K562 (cell line): ENCODE results near the gene KPNA4. TPM values are rescaled to one million over a fixed set of nuclear protein-coding genes. Genes with fewer than 3 reads are reported as not detected.

Experiments
- ATAC-seq: fragments of 200-7000 bp; cut with Tn5 transposase; 3 replicates; pipeline ENCODE4 v1.9.1; 2020; ENCODE audit warnings: moderate library complexity
- BruUV-seq: library from RNA; stranded (reverse); fragments of 400-500 nt; replicated peaks from 2 replicates; lab custom pipeline; 2021; lab: Mats Ljungman, UMichigan
- CTCF ChIA-PET: fragments of 300-600 bp; formaldehyde crosslinking; extraction: SDS; loops from one replicate; lab custom pipeline; 2021; ENCODE audit warnings: low intra/inter-chr PET ratio; lab: Yijun Ruan, JAX
- POLR2A ChIA-PET: fragments of 300-600, 350-650 bp; sonication (Branson Sonifier 250); formaldehyde crosslinking; extraction: SDS; loops from one replicate; lab custom pipeline; 2021; ENCODE audit warnings: antibody characterized with exemption, inconsistent platforms; lab: Yijun Ruan, JAX
- DNase-seq, 4 experiments: peaks; one replicate each; pipeline versions ENCODE4 v3.0.0 to v3.0.0-alpha.2; 2011 to 2018; ENCODE audit warnings: low spot score in 3 of 4, mixed read lengths in 3 of 4; ENCODE audit errors: extremely low read depth in 1 of 4
- FAIRE-seq: peaks from 2 replicates; lab custom pipeline; 2011; peaks lifted over from hg19 to GRCh38; lab: Jason Lieb, UNC
- H2AFZ ChIP-seq: 2 replicates; pipeline ENCODE4 v1.6.0; 2011; ENCODE audit warnings: low read depth, low read length, control low read depth, inconsistent platforms
- H3K27ac ChIP-seq: fragments of 200-600 bp; 3 replicates; pipeline ENCODE4 v1.8.0; 2011; ENCODE audit warnings: low read depth, mild to moderate bottlenecking, control low read depth, inconsistent platforms, low read length, moderate library complexity, mixed read lengths; ENCODE audit errors: extremely low read depth
- H3K27me3 ChIP-seq, 2 experiments: fragments of 300-600 bp in 1 of 2; 2 replicates in 1 of 2; 3 replicates in 1 of 2; pipeline versions ENCODE4 v1.6.0 to v1.8.0; 2011; ENCODE audit warnings: inconsistent platforms in 2 of 2, low read length in 2 of 2, mild to moderate bottlenecking in 1 of 2, mixed read lengths in 1 of 2, moderate library complexity in 1 of 2; ENCODE audit not compliant: control insufficient read depth in 2 of 2, insufficient read depth in 2 of 2
- H3K36me3 ChIP-seq: fragments of 300-600 bp; 3 replicates; pipeline ENCODE4 v1.8.0; 2011; ENCODE audit warnings: mild to moderate bottlenecking, low read length, inconsistent platforms; ENCODE audit not compliant: control insufficient read depth, insufficient read depth
- H3K4me1 ChIP-seq, 2 experiments: fragments of 200-600 bp in 1 of 2; replicated peaks in 1 of 2; 2 replicates in 1 of 2; 3 replicates in 1 of 2; pipeline versions ENCODE4 v1.5.1 to v1.8.0; 2011; ENCODE audit warnings: inconsistent platforms in 2 of 2, low read length in 2 of 2, mild to moderate bottlenecking in 1 of 2, mixed read lengths in 1 of 2, moderate library complexity in 1 of 2; ENCODE audit not compliant: control insufficient read depth in 2 of 2, insufficient read depth in 2 of 2
- H3K4me2 ChIP-seq: 2 replicates; pipeline ENCODE4 v1.6.1; 2011; ENCODE audit warnings: low read length, control low read depth, inconsistent platforms, mixed read lengths; ENCODE audit not compliant: insufficient read depth
- H3K4me3 ChIP-seq: fragments of 200-600 bp; sonication (generic), shearing (Covaris generic); 2 replicates; pipeline ENCODE4 v1.5.1; 2016; ENCODE audit warnings: control low read depth, inconsistent platforms
- H3K79me2 ChIP-seq: fragments of 200-600 bp; 3 replicates; pipeline ENCODE4 v1.8.0; 2011; ENCODE audit warnings: low read length, inconsistent platforms; ENCODE audit not compliant: control insufficient read depth, insufficient read depth
- H3K9ac ChIP-seq, 2 experiments: 2 replicates each; pipeline versions ENCODE4 v1.6.0 to v1.6.1; 2011; ENCODE audit warnings: low read depth in 2 of 2, low read length in 2 of 2, control low read depth in 1 of 2, inconsistent platforms in 1 of 2, mild to moderate bottlenecking in 1 of 2, mixed read lengths in 1 of 2; ENCODE audit not compliant: insufficient read depth in 1 of 2
- H3K9me1 ChIP-seq: one replicate; pipeline ENCODE4 v1.6.0; 2011; ENCODE audit warnings: inconsistent platforms, mild to moderate bottlenecking, low read length, moderate library complexity; ENCODE audit not compliant: control insufficient read depth, insufficient read depth
- H3K9me3 ChIP-seq: replicated peaks from 2 replicates; pipeline ENCODE4 v1.5.1; 2011; ENCODE audit warnings: low read depth, low read length, inconsistent platforms; ENCODE audit not compliant: control insufficient read depth, insufficient read depth
- H4K20me1 ChIP-seq: replicated peaks from 2 replicates; pipeline ENCODE4 v1.6.1; 2011; ENCODE audit warnings: low read length, inconsistent platforms, mixed read lengths; ENCODE audit not compliant: control insufficient read depth, insufficient read depth
- ADNP ChIP-seq: fragments of 200-800 bp; sonication (Bioruptor generic); IDR thresholded peaks from 2 replicates; pipeline ENCODE4 v1.6.1; 2016; ENCODE audit warnings: missing genetic modification characterization, missing compliant biosample characterization
- BDP1 ChIP-seq: IDR thresholded peaks from 3 replicates; pipeline ENCODE4 v1.6.1; 2011; ENCODE audit not compliant: insufficient read length, insufficient read depth
- CTBP1 ChIP-seq: fragments of 450-650 bp; IDR thresholded peaks from 2 replicates; pipeline ENCODE4 v1.6.1; 2016; ENCODE audit warnings: borderline replicate concordance
- FOXP4 ChIP-seq: sonication (generic); formaldehyde crosslinking; IDR thresholded peaks from 2 replicates; pipeline ENCODE4 v1.8.0; 2022; ENCODE audit warnings: mild to moderate bottlenecking, missing genetic modification reagents, borderline replicate concordance
- GTF2E2 ChIP-seq: fragments of 200-800 bp; sonication (Bioruptor generic); IDR thresholded peaks from 2 replicates; pipeline ENCODE4 v1.6.1; 2016; ENCODE audit warnings: missing genetic modification characterization, missing compliant biosample characterization
- HES1 ChIP-seq: fragments of 450-650 bp; IDR thresholded peaks from 2 replicates; pipeline ENCODE4 v1.6.1; 2016; ENCODE audit warnings: low read depth, mild to moderate bottlenecking, moderate library complexity
- MEF2A ChIP-seq: IDR thresholded peaks from 2 replicates; pipeline ENCODE4 v1.6.1; 2011; ENCODE audit warnings: low read depth, mild to moderate bottlenecking, low read length, moderate library complexity; ENCODE audit not compliant: control insufficient read depth
- POLR2AphosphoS5 ChIP-seq: IDR thresholded peaks from 2 replicates; pipeline ENCODE4 v1.6.1; 2011; ENCODE audit warnings: mild to moderate bottlenecking, low read depth, low read length, moderate library complexity; ENCODE audit not compliant: control insufficient read depth, insufficient read depth
- RFX1 ChIP-seq: fragments of 450-650 bp; IDR thresholded peaks from 2 replicates; pipeline ENCODE4 v1.6.1; 2016; ENCODE audit warnings: mild to moderate bottlenecking, moderate library complexity
- RUNX1 ChIP-seq: sonication (generic); IDR thresholded peaks from 2 replicates; pipeline ENCODE4 v1.6.1; 2016; ENCODE audit warnings: antibody characterized with exemption, low read depth
- SMARCA5 ChIP-seq: fragments of 450-650 bp; IDR thresholded peaks from 2 replicates; pipeline ENCODE4 v1.6.1; 2016
- TBL1XR1 ChIP-seq, 2 experiments: IDR thresholded peaks; 2 replicates each; pipeline ENCODE4 v1.6.1; 2012; ENCODE audit warnings: improper control_type of control experiment in 2 of 2, low read length in 2 of 2, mild to moderate bottlenecking in 1 of 2
- ZKSCAN3 ChIP-seq: fragments of 250-450 bp; sonication (Bioruptor Pico); IDR thresholded peaks from 2 replicates; pipeline ENCODE4 v1.4.0; 2020
- ZNF12 ChIP-seq: sonication (generic); formaldehyde crosslinking; IDR thresholded peaks from 2 replicates; pipeline ENCODE4 v1.4.0; 2020; ENCODE audit warnings: mild to moderate bottlenecking, missing genetic modification reagents
- WGBS: fragments of 100-300 bp; shearing (Covaris generic); methylation state at CpG from one replicate; pipeline ENCODE4 v1.1.6; 2016; ENCODE audit warnings: low coverage, mixed read lengths; ENCODE audit not compliant: insufficient coverage; ENCODE audit errors: missing lambda C conversion rate; 5-methylcytosine and 5-hydroxymethylcytosine counted together
- in situ Hi-C: fragments of 300-500 bp; cut with MboI; formaldehyde crosslinking; loops from 4 replicates; pipeline ENCODE4 v1.15.0; 2018; ENCODE audit warnings: inconsistent platforms, mixed read lengths
- intact Hi-C: fragments of 100-400 bp; cut with micrococcal nuclease; formaldehyde crosslinking; loops from 2 replicates; pipeline ENCODE4 v1.14.2; 2022
- polyA plus RNA-seq, 8 experiments: library from polyadenylated mRNA; depleted of rRNA in 4 of 8; stranded (reverse) in 5 of 8; unstranded in 3 of 8; fragments of >200 nt; fragmentation: Nextera tagmentation in 2 of 8; fragmentation: Illumina TruSeq in 1 of 8; extraction: Ambion mirVana in 2 of 8; extraction: Trizol in 1 of 8; gene quantifications; 2 replicates each; pipeline versions ENCODE4 v1.2.1 to v1.2.3, GENCODE V29; 2011 to 2014; ENCODE audit warnings: inconsistent platforms in 1 of 8, missing spikeins in 1 of 8
- total RNA-seq, 7 experiments: library from RNA; depleted of rRNA in 6 of 7; stranded (reverse); fragments of >200 nt in 6 of 7; fragmentation: Illumina TruSeq in 2 of 7; extraction: Trizol in 2 of 7; gene quantifications; 2 replicates each; pipeline versions ENCODE4 v1.2.1 to v1.2.3, GENCODE V29; 2011 to 2021; ENCODE audit warnings: low replicate concordance in 1 of 7

The KPNA4 gene
- total and polyA plus RNA-seq, 9 of the 15 experiments (the other 6 are each of a cell fraction or from before 2014, with no cell fraction given): 13.9 to 66.6 (median 34.5) TPM

GRCh38 chr3:160473978-160474377 lies 91.4 kb downstream of the KPNA4 start:
- Histone ChIP-seq H3K27ac (no peak overlapping the region), H3K9ac (no peak overlapping the region), H3K36me3 (no peaks in the 10 kb centered on the region), H3K4me2 (no peak overlapping the region), H3K9me1 (no peaks in the 10 kb centered on the region), H3K4me1 (peaks cover 0 to 3% of the 10 kb centered on the region in 2 experiments; a peak in 1 of 5 replicates), H3K4me3 (no peak overlapping the region), H3K27me3 (no peaks in the 10 kb centered on the region), H3K79me2 (no peaks in the 10 kb centered on the region), H4K20me1 (no peaks in the 10 kb centered on the region), H2AFZ (no peak overlapping the region)
- ATAC-seq: no peak
- no TSS peak for BruUV-seq
- in situ Hi-C loops: loop anchor here (25.0 kb wide), 1 partner anchor 587 kb away; no protein-coding TSS in a partner anchor
- ChIA-PET CTCF (no interaction called here), POLR2A (interaction anchor here (0.6 to 0.8 kb wide), 2 partner anchors 23 to 267 kb away, joined by 3 to 4 read pairs; no protein-coding TSS in a partner anchor)
- 6% methylated on average over 1 of the region's 1 CpG for WGBS
- FAIRE-seq: no peak
- no peak for DNase-seq
- no peak for TF ChIP-seq SMARCA5
- TF ChIP-seq RUNX1: no peak
- TF ChIP-seq ZKSCAN3: no peak
- TF ChIP-seq POLR2AphosphoS5: no peak
- TF ChIP-seq BDP1: no peak
- no peak for TF ChIP-seq ZNF12 (CRISPR knock-in tag)
- TF ChIP-seq HES1: no peak
- no peak for TF ChIP-seq FOXP4 (CRISPR knock-in tag)
- no peak for TF ChIP-seq TBL1XR1 (IDR thresholded peaks at IDR 0.05; ENCODE audit: low read length in 2 of 2)
- TF ChIP-seq GTF2E2 (tag): no peak
- TF ChIP-seq RFX1: no peak
- no peak for TF ChIP-seq ADNP
- no peak for TF ChIP-seq CTBP1
- no peak for TF ChIP-seq MEF2A
- TF ChIP-seq, all 486 proteins: peak for 0
- peaks cover 5% of the 10 kb centered on the region; the same call in 1 of the 2 replicates for H3K9me3 ChIP-seq
- intact Hi-C loops: no loop called here
